CD4-positive, CD25-positive, alpha-beta regulatory T cell (primary cell): ENCODE measurements around the gene TECR. TPM values are rescaled to one million over a fixed set of nuclear protein-coding genes. Genes with fewer than 3 reads are reported as not detected.
A peak's percentile ranks its signal among the peaks of the same experiment; 100 is the strongest.
"Not testable (repeated sequence)": the region's sequence is repeated elsewhere in the genome, so short reads cannot be mapped to it uniquely, and the experiment has no call there.

ENCODE experiments used
- ATAC-seq, 2 donors: fragments of 150-1000 bp; cut with Tn5 transposase; one replicate each; pipeline ENCODE4 v1.10.0; 2021; ENCODE audit warnings: low read depth in 2 of 2, moderate number of reproducible peaks in 2 of 2, moderate library complexity in 1 of 2
- DNase-seq, 3 donors: peaks; one replicate each; pipeline versions ENCODE4 v3.0.0 to v3.0.0-alpha.2; 2012 to 2022; ENCODE audit warnings: mixed read lengths in 1 of 3
- H3K27ac ChIP-seq: one replicate; pipeline ENCODE4 v1.7.0; 2013; ENCODE audit warnings: mild to moderate bottlenecking, low read length; ENCODE audit not compliant: insufficient read depth, poor library complexity, severe bottlenecking
- H3K27me3 ChIP-seq: one replicate; pipeline ENCODE4 v1.7.0; 2013; ENCODE audit warnings: low read length; ENCODE audit not compliant: control insufficient read depth, insufficient read depth
- H3K36me3 ChIP-seq: one replicate; pipeline ENCODE4 v1.7.0; 2013; ENCODE audit warnings: mild to moderate bottlenecking, low read length, moderate library complexity; ENCODE audit not compliant: control insufficient read depth, insufficient read depth
- H3K4me1 ChIP-seq: 2 replicates; pipeline ENCODE4 v1.7.0; 2013; ENCODE audit warnings: mild to moderate bottlenecking, low read length; ENCODE audit not compliant: insufficient read depth, control insufficient read depth, poor library complexity, severe bottlenecking
- H3K4me3 ChIP-seq: one replicate; pipeline ENCODE4 v1.7.0; 2013; ENCODE audit warnings: low read depth, mild to moderate bottlenecking, low read length, moderate library complexity
- H3K9me3 ChIP-seq, 2 experiments: 1 replicate in 1 of 2; 2 replicates in 1 of 2; pipeline ENCODE4 v1.7.0; 2013; ENCODE audit warnings: low read length in 2 of 2, mild to moderate bottlenecking in 1 of 2, moderate library complexity in 1 of 2; ENCODE audit not compliant: control insufficient read depth in 2 of 2
- H3K27ac Mint-ChIP-seq, 3 donors: one replicate each; pipeline ENCODE4 v1.8.0; 2020 to 2022; ENCODE audit warnings: mild to moderate bottlenecking in 3 of 3, mixed read lengths in 3 of 3, moderate library complexity in 2 of 3
- H3K27me3 Mint-ChIP-seq: one replicate; pipeline ENCODE4 v1.8.0; 2022; ENCODE audit warnings: mild to moderate bottlenecking, mixed read lengths
- H3K36me3 Mint-ChIP-seq: one replicate; pipeline ENCODE4 v1.8.0; 2020; ENCODE audit warnings: mixed read lengths
- H3K4me1 Mint-ChIP-seq, 4 donors: one replicate each; pipeline ENCODE4 v1.8.0; 2020 to 2022; ENCODE audit warnings: mixed read lengths in 4 of 4, mild to moderate bottlenecking in 1 of 4
- H3K4me3 Mint-ChIP-seq, 4 donors: one replicate each; pipeline ENCODE4 v1.8.0; 2020 to 2022; ENCODE audit warnings: mild to moderate bottlenecking in 4 of 4, mixed read lengths in 4 of 4, moderate library complexity in 3 of 4
- H3K9me3 Mint-ChIP-seq, 7 donors: one replicate each; pipeline ENCODE4 v1.8.0; 2020 to 2022; ENCODE audit warnings: mixed read lengths in 7 of 7, mild to moderate bottlenecking in 3 of 7, moderate library complexity in 2 of 7
- polyA plus RNA-seq, 4 donors: library from polyadenylated mRNA; unstranded; fragments of 300-500 nt; fragmentation: Illumina TruSeq; gene quantifications; one replicate each; pipeline ENCODE4 v1.2.3, GENCODE V29; 2021
- total RNA-seq: library from RNA; stranded (reverse); gene quantifications from one replicate; pipeline ENCODE4 v1.2.3, GENCODE V29; 2022

The TECR gene
- total and polyA plus RNA-seq, 5 donors from 2014 or later, result 159 to 351 (median 326) TPM

DNA sequence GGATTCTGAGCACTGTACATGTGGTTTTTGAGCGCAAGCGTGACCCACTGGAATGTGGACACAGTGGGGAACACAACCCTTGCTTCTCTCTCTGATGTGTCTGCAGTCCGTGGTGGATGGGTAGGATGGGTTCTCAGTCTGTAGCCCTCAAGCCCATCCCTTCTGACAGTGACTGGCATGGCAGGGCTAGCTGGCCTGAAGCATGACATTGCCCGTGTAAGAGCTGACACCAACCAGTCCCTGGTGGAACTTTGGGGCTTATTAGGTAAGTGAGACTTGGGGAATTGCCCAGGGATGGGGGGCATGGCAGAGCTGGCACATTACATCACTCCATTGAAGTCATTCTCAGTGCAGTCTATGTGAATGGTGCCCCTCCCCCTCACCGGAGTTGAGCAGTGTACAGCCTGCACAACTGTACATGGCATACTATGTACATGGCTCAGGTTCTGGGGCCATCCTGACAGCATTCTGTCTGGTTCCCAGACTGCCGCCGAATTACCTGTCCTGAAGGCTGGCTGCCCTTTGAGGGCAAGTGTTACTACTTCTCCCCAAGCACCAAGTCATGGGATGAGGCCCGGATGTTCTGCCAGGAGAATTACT is 70.3 kb downstream of the TECR start:
- H3K36me3 ChIP-seq, result no peaks in the 10 kb centered on the region
- Mint-ChIP-seq H3K27me3 (peaks cover 6% of the 10 kb centered on the region), H3K9me3 (peaks cover 0 to 10% (median 4%) of the 10 kb centered on the region in 7 donors), H3K36me3 (peaks cover 7% of the 10 kb centered on the region), H3K4me3 (no peak overlapping the region), H3K4me1 (peaks cover 3 to 8% (median 7%) of the 10 kb centered on the region in 4 donors), H3K27ac (no peak overlapping the region)
- DNase-seq (no peak), ATAC-seq (no peak)
- H3K4me3 ChIP-seq, result no peak overlapping the region
- no peaks in the 10 kb centered on the region for H3K27me3 ChIP-seq
- H3K4me1 ChIP-seq, result peaks cover 3% of the 10 kb centered on the region
- no peaks in the 10 kb centered on the region for H3K9me3 ChIP-seq
- no peak overlapping the region for H3K27ac ChIP-seq

DNA sequence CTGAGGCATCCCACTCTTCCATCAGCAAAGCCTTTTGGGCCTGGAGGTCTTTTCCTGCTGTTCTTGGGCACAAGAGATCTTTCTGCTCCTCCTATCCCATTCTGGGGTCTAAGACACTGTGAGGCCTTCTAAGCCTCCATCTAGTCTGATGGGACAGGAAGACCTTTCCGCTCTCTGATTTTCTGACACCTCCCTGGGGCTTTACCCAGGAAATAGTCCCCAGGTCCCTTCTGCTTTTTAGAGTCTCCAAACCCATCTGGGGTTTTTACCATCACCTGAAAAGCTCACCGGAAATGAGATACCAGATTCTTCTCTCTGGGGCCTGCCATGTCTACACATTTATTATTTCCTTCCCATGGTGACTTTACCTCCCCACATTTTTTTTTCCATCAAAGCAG is 74.6 kb downstream of the TECR start:
- no peak overlapping the region for H3K4me3 ChIP-seq
- Mint-ChIP-seq H3K27ac (peak overlapping the region in 2 of 3 donors; percentile 60 to 71), H3K4me3 (no peak overlapping the region), H3K9me3 (no peaks in the 10 kb centered on the region), H3K27me3 (no peaks in the 10 kb centered on the region), H3K4me1 (peaks cover 3 to 15% (median 9%) of the 10 kb centered on the region in 4 donors), H3K36me3 (no peaks in the 10 kb centered on the region)
- H3K36me3 ChIP-seq, result no peaks in the 10 kb centered on the region
- no peak overlapping the region for H3K27ac ChIP-seq
- peak in 1 of 2 donors; percentile 37 for ATAC-seq
- no peaks in the 10 kb centered on the region for H3K9me3 ChIP-seq
- no peaks in the 10 kb centered on the region for H3K27me3 ChIP-seq
- H3K4me1 ChIP-seq, result peaks cover 6% of the 10 kb centered on the region
- DNase-seq, result peak in 1 of 3 donors; percentile 52

GRCh38 chr19:14606627-14607026 is 77.2 kb downstream of the TECR start:
- H3K36me3 ChIP-seq, result no peaks in the 10 kb centered on the region
- Mint-ChIP-seq H3K27ac (peak overlapping the region in 1 of 3 donors; percentile 36), H3K4me3 (no peak overlapping the region), H3K4me1 (peaks cover 3 to 15% (median 9%) of the 10 kb centered on the region in 4 donors), H3K27me3 (no peaks in the 10 kb centered on the region), H3K9me3 (no peaks in the 10 kb centered on the region), H3K36me3 (no peaks in the 10 kb centered on the region)
- no peak overlapping the region for H3K27ac ChIP-seq
- ATAC-seq (no peak), DNase-seq (no peak)
- H3K9me3 ChIP-seq, result no peaks in the 10 kb centered on the region
- no peak overlapping the region for H3K4me3 ChIP-seq
- H3K4me1 ChIP-seq, result peaks cover 6% of the 10 kb centered on the region
- H3K27me3 ChIP-seq, result no peaks in the 10 kb centered on the region

- no peak for DNase-seq
- no peaks in the 10 kb centered on the region for H3K9me3 ChIP-seq
- Mint-ChIP-seq H3K4me1 (peaks cover 0 to 3% (median 0%) of the 10 kb centered on the region in 4 donors), H3K27ac (no peak overlapping the region), H3K4me3 (no peak overlapping the region), H3K36me3 (no peaks in the 10 kb centered on the region), H3K9me3 (no peaks in the 10 kb centered on the region), H3K27me3 (no peaks in the 10 kb centered on the region)
- no peak overlapping the region for H3K27ac ChIP-seq
- H3K27me3 ChIP-seq, result no peaks in the 10 kb centered on the region
- H3K4me1 ChIP-seq, result no peaks in the 10 kb centered on the region
- no peaks in the 10 kb centered on the region for H3K36me3 ChIP-seq
- ATAC-seq, result no peak
- H3K4me3 ChIP-seq, result no peak overlapping the region
Observed at GRCh38 chr19:14611051-14611450, 81.7 kb downstream of the TECR start.

DNA sequence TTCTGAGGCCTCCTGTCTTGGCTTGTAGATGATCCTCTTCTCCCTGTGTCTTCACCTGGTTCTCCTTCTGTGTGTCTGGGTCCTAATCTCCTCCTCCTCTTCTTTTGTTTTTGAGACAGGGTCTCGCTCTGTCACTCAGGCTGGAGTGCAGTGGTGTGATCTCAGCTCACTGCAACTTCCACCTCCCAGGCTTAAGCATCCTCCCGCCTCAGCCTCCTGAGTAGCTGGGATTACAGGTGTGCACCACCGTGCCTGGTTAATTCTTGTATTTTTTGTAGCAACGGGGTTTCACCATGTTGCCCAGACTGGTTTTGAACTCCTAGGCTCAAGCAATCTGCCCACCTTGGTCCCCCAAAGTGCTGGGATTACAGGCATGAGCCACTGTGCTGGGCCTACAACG is 82.8 kb downstream of the TECR start:
- ATAC-seq, H3K4me1 ChIP-seq, H3K4me3 ChIP-seq, H3K27ac ChIP-seq, H3K36me3 Mint-ChIP-seq, H3K9me3 ChIP-seq, H3K9me3 Mint-ChIP-seq, H3K4me1 Mint-ChIP-seq, H3K36me3 ChIP-seq, H3K27me3 ChIP-seq, H3K4me3 Mint-ChIP-seq, H3K27ac Mint-ChIP-seq, H3K27me3 Mint-ChIP-seq, DNase-seq: not testable (repeated sequence)

- DNase-seq (no peak), ATAC-seq (no peak)
- Mint-ChIP-seq H3K27ac (no peak overlapping the region), H3K27me3 (peaks cover 4% of the 10 kb centered on the region), H3K36me3 (no peaks in the 10 kb centered on the region), H3K4me3 (no peak overlapping the region), H3K4me1 (peaks cover 0 to 3% (median 0%) of the 10 kb centered on the region in 4 donors), H3K9me3 (peaks cover 0 to 4% (median 0%) of the 10 kb centered on the region in 7 donors)
- no peak overlapping the region for H3K27ac ChIP-seq
- no peaks in the 10 kb centered on the region for H3K36me3 ChIP-seq
- no peaks in the 10 kb centered on the region for H3K27me3 ChIP-seq
- H3K4me3 ChIP-seq, result no peak overlapping the region
- H3K9me3 ChIP-seq, result no peaks in the 10 kb centered on the region
- H3K4me1 ChIP-seq, result no peaks in the 10 kb centered on the region
Observed at GRCh38 chr19:14612657-14613056, 83.3 kb downstream of the TECR start.

GRCh38 chr19:14613399-14614098 is 84.2 kb downstream of the TECR start:
- H3K27me3 Mint-ChIP-seq, H3K4me1 ChIP-seq, DNase-seq, H3K27ac Mint-ChIP-seq, H3K27me3 ChIP-seq, H3K4me1 Mint-ChIP-seq, H3K9me3 Mint-ChIP-seq, H3K27ac ChIP-seq, H3K4me3 ChIP-seq, ATAC-seq, H3K36me3 ChIP-seq, H3K4me3 Mint-ChIP-seq, H3K9me3 ChIP-seq, H3K36me3 Mint-ChIP-seq: not testable (repeated sequence)

- Histone ChIP-seq H3K4me1 (no peaks in the 10 kb centered on the region), H3K9me3 (peaks cover 3 to 4% of the 10 kb centered on the region in 2 experiments), H3K27me3 (no peaks in the 10 kb centered on the region), H3K4me3 (no peak overlapping the region), H3K36me3 (no peaks in the 10 kb centered on the region), H3K27ac (no peak overlapping the region)
- H3K4me3 Mint-ChIP-seq, result no peak overlapping the region
- ATAC-seq (peak in 1 of 2 donors; percentile 34), DNase-seq (no peak)
- H3K9me3 Mint-ChIP-seq, result peaks cover 0 to 7% (median 2%) of the 10 kb centered on the region in 7 donors
- H3K36me3 Mint-ChIP-seq, result no peaks in the 10 kb centered on the region
- no peak overlapping the region for H3K27ac Mint-ChIP-seq
- H3K27me3 Mint-ChIP-seq, result peaks cover 4% of the 10 kb centered on the region
- peaks cover 0 to 3% (median 0%) of the 10 kb centered on the region in 4 donors for H3K4me1 Mint-ChIP-seq
Observed at GRCh38 chr19:14614099-14614412, 84.7 kb downstream of the TECR start.
